SJCRH30 (cell line): Measurements from ENCODE around the gene MTMR1. TPM values are rescaled to one million over a fixed set of nuclear protein-coding genes. Genes with fewer than 3 reads are reported as not detected.

Experiments used
- DNase-seq, 2 experiments: peaks; one replicate each; pipeline ENCODE4 v3.0.0-alpha.2; 2015 to 2020
- H3K27ac ChIP-seq: fragments of 250-450 bp; sonication (Bioruptor Pico); 2 replicates; pipeline ENCODE4 v1.5.1; 2020; ENCODE audit warnings: mild to moderate bottlenecking, moderate library complexity
- H3K27me3 ChIP-seq: fragments of 250-450 bp; sonication (Bioruptor Pico); 2 replicates; pipeline ENCODE4 v1.5.1; 2020; ENCODE audit warnings: mild to moderate bottlenecking, moderate library complexity
- H3K36me3 ChIP-seq: fragments of 250-450 bp; sonication (Bioruptor Pico); 2 replicates; pipeline ENCODE4 v1.5.1; 2020; ENCODE audit warnings: mild to moderate bottlenecking, moderate library complexity
- H3K4me1 ChIP-seq: fragments of 250-450 bp; sonication (Bioruptor Pico); 2 replicates; pipeline ENCODE4 v1.5.1; 2020; ENCODE audit warnings: mild to moderate bottlenecking, moderate library complexity
- H3K4me3 ChIP-seq: fragments of 250-450 bp; sonication (Bioruptor Pico); 2 replicates; pipeline ENCODE4 v1.5.1; 2020; ENCODE audit warnings: mild to moderate bottlenecking, moderate library complexity
- H3K9me3 ChIP-seq: fragments of 250-450 bp; sonication (Bioruptor Pico); replicated peaks from 2 replicates; pipeline ENCODE4 v1.5.1; 2020; ENCODE audit warnings: mild to moderate bottlenecking, moderate library complexity
- total RNA-seq: library from RNA; depleted of rRNA; stranded (reverse); fragments of >200 nt; shearing (Covaris generic); gene quantifications from 2 replicates; pipeline ENCODE4 v1.2.3, GENCODE V29; 2014

The MTMR1 gene
- total RNA-seq, 1 experiment from 2014 or later = 26.3 TPM

DNA sequence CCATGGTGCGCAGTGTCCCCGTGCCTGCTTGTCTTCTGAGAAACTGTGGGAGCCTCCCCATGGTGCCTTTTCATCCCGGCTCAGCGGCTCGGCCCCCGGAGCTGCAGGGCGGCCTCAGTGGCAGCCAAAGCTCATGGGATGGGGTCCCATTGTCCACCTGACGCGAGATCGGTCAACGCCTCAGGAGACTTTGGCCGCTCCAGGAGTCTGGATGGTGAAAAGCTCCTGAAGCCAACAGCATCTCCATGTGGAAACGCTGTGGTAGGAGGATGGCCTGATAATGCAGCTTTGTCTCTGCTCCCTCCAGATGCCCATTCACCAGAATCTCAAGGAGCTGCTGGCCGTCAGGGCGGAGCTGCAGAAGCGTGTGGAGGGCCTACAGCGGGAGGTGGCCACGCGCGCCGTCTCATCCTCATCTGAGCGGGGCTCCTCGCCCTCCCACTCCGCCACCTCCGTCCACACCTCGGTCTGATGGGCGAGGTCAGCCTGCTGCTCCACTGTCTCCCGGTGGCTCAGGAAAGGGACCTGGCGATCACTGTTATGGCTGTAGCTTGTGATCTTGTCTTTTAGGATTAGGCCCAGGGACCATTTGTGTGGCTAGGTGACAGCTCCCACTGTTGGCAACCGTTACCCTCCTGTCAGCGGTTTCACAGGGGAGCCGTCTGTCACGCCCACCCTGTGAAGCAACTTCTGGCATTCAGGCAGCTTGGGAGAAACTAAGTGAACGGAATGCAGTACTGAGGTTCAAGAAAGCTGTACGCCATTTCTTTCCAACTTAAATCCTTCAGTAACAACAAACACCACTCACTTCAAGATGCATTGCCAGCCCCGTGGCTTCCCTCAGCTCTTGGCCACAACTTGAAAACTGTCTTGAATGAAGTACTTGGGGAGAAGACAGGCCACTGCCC lies 69.3 kb downstream of the MTMR1 start:
- DNase-seq = no peak
- no peak overlapping the region for H3K4me3 ChIP-seq
- H3K36me3 ChIP-seq = no peaks in the 10 kb centered on the region
- no peak overlapping the region for H3K27ac ChIP-seq
- no peaks in the 10 kb centered on the region for H3K27me3 ChIP-seq
- H3K9me3 ChIP-seq = no peaks in the 10 kb centered on the region
- H3K4me1 ChIP-seq = no peaks in the 10 kb centered on the region

DNA sequence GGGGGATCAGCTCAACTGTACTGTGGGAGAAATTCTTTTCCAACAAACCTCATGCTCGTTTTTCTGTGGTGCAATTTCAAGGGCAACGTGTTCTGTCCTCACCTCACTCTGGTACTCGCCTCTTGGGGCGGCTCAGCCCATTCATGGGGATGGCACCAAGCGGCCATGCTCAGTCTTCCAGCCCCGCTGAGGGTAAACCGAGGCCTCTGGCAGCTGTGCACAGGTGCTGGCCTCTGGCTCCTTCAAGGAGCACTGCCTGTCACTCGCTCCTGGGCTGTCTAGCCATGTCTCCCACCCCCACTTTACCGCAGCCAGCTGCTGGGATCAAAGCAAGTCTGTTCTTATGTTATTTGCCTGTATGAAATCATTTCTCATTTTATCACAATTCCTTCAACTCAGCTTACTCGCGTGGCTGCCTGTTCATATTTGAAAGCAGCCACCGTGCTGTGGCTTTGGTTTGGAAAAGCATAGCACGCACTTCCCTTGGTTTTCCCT lies 70.2 kb downstream of the MTMR1 start:
- Histone ChIP-seq H3K9me3 (no peaks in the 10 kb centered on the region), H3K27ac (no peak overlapping the region), H3K36me3 (no peaks in the 10 kb centered on the region), H3K4me1 (no peaks in the 10 kb centered on the region), H3K4me3 (no peak overlapping the region), H3K27me3 (no peaks in the 10 kb centered on the region)
- no peak for DNase-seq

DNA sequence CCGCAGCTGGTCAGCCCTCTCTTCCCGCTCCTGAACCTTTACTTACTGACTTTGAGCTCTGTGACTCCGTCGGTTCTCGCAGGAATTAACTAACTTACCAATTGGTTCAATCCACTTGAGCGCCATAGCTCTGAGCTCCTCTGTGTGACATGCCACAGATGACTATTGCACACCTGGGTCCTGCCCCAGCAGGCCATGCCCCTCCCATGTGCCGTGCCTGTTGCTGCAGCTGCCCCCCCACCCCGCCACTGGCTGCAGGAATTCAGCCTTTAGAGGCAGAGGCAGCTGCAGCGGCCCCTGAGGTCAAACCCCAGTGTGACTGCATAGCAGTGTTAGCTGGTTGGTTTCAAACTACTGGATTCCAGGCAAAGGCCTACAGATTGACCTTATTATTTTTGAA lies 70.6 kb downstream of the MTMR1 start:
- Histone ChIP-seq H3K4me3 (no peak overlapping the region), H3K9me3 (no peaks in the 10 kb centered on the region), H3K27me3 (no peaks in the 10 kb centered on the region), H3K36me3 (no peaks in the 10 kb centered on the region), H3K27ac (no peak overlapping the region), H3K4me1 (no peaks in the 10 kb centered on the region)
- peak; percentile 41 to 49 for DNase-seq

DNA sequence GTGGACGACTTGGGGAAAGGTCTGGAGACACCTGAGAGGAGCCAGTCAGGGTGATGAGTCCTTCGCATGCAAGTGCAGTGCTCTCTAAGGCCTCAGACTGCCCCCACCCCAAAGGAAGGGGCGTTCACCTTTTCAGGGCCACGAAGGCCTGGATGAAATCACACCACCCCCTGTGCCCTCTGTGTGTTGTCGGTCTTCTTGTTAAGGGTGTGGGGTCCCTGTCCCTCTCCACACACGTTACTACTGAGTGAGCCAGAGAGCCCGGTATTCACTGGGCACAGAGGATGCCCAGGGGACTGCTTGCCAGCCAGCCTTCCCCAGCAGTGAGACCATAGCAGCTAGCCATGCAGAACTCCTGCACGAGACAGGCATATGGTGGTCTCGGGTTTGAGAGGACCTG lies 72.0 kb downstream of the MTMR1 start:
- Histone ChIP-seq H3K27ac (no peak overlapping the region), H3K4me3 (no peak overlapping the region), H3K4me1 (no peaks in the 10 kb centered on the region), H3K36me3 (no peaks in the 10 kb centered on the region), H3K27me3 (no peaks in the 10 kb centered on the region), H3K9me3 (no peaks in the 10 kb centered on the region)
- no peak for DNase-seq

DNA sequence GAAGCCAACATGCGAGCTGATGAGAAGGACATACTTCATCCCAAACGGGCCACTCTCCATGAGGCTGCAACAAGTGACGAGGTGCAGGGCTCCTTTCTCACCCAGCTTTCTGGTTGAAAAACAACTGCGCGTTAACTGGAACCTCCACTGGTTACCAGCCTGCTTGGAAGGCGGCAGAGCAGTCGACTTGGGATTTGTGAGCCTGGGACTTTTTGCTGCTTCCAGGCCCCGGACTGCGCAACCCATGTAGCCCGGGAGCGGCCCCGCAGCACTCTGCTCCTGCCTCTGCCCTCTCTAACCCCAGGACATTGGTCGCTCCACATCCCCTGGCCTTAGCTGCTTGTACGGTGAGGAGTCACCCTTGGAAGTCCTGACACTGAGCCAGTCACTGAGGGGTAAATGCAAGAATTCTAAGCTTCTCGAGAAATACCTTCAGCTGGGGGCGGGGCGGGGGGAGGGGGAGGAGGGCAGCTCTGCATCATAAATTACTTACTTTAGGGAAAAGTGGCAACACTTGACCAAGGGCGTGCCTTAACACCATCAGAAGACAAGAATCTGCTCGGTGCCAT lies 72.7 kb downstream of the MTMR1 start:
- no peaks in the 10 kb centered on the region for H3K27me3 ChIP-seq
- no peaks in the 10 kb centered on the region for H3K9me3 ChIP-seq
- no peak for DNase-seq
- no peaks in the 10 kb centered on the region for H3K36me3 ChIP-seq
- no peak overlapping the region for H3K4me3 ChIP-seq
- H3K27ac ChIP-seq = no peak overlapping the region
- no peaks in the 10 kb centered on the region for H3K4me1 ChIP-seq

DNA sequence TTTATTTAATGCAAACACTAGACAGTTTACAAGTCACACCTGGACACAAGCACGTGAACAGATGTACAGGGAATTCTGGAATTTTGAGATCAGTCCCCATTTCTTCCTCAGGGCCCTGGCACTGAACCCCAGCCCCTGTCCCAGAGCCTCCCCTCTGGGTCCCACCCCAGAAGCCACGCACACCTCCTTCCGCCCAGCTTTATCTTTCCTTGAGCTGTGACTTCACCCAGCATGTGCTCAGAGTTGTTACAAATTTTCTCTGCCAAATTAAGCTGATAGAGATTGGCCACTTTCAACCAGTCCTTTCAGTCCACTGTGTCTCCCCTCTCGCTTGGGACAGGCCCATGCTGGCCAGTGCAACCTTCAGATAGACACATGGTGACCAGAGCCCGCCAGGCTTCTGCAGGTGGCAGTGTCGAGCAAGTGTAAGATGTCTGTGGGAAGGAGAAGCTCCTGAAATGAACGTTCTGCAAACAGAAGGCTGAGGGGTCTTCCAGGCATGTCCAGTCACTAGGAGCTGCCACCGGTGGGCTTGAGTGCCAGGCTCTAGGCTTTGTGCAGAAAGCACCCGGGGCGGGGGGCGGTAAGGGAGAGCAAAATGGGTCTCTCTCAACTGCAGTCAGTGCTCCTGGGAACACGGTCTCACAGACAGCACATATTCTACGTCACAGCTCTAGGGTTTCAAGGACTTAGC lies 73.3 kb downstream of the MTMR1 start:
- Histone ChIP-seq H3K27me3 (no peaks in the 10 kb centered on the region), H3K36me3 (no peaks in the 10 kb centered on the region), H3K4me1 (no peaks in the 10 kb centered on the region), H3K9me3 (no peaks in the 10 kb centered on the region), H3K4me3 (no peak overlapping the region), H3K27ac (no peak overlapping the region)
- DNase-seq = no peak

DNA sequence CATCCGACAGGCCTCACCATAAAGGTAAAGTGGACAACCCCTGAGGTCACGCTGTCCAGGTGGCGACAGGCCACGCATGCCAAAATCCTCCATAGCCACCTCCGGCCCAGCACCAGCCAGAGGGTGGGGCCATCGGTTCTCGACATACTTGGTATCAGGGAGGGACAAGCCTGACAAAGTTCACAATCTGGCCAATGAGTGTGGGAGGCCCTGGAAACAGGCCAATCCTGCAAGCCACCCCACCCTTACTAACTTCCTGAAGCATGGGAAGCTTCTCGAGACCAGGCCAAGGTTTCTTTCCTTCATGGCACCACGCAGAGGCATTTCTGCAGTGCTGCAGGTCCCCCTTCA lies 73.8 kb downstream of the MTMR1 start:
- Histone ChIP-seq H3K27ac (no peak overlapping the region), H3K27me3 (no peaks in the 10 kb centered on the region), H3K36me3 (no peaks in the 10 kb centered on the region), H3K4me1 (no peaks in the 10 kb centered on the region), H3K9me3 (no peaks in the 10 kb centered on the region), H3K4me3 (no peak overlapping the region)
- DNase-seq = peak in 1 of 2 experiments; percentile 5

- H3K4me1 ChIP-seq = no peaks in the 10 kb centered on the region
- H3K27me3 ChIP-seq = no peaks in the 10 kb centered on the region
- H3K36me3 ChIP-seq = no peaks in the 10 kb centered on the region
- no peaks in the 10 kb centered on the region for H3K9me3 ChIP-seq
- H3K4me3 ChIP-seq = no peak overlapping the region
- H3K27ac ChIP-seq = no peak overlapping the region
- peak; percentile 18 to 19 for DNase-seq
These were observed 74.4 kb downstream of the MTMR1 start for GRCh38 chrX:150767475-150768131.

DNA sequence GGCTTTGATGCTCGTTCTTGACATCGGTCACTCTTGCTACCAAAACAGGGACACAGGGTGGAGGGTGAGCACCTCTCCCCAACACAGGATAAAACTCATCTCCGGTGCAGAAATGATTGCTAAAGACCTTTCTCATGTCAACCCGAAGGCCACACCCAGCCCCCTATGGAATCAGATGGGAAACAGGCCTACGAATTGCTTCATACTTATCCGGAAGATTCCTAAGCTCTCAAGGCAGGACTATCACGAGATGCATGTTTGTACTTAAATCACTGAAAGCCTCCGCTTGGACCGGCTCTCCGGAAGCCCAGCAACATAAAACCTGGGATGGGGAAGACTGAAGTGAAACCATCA lies 74.9 kb downstream of the MTMR1 start:
- H3K9me3 ChIP-seq = no peaks in the 10 kb centered on the region
- H3K27me3 ChIP-seq = no peaks in the 10 kb centered on the region
- no peak overlapping the region for H3K4me3 ChIP-seq
- H3K27ac ChIP-seq = no peak overlapping the region
- no peaks in the 10 kb centered on the region for H3K4me1 ChIP-seq
- DNase-seq = no peak
- H3K36me3 ChIP-seq = no peaks in the 10 kb centered on the region

DNA sequence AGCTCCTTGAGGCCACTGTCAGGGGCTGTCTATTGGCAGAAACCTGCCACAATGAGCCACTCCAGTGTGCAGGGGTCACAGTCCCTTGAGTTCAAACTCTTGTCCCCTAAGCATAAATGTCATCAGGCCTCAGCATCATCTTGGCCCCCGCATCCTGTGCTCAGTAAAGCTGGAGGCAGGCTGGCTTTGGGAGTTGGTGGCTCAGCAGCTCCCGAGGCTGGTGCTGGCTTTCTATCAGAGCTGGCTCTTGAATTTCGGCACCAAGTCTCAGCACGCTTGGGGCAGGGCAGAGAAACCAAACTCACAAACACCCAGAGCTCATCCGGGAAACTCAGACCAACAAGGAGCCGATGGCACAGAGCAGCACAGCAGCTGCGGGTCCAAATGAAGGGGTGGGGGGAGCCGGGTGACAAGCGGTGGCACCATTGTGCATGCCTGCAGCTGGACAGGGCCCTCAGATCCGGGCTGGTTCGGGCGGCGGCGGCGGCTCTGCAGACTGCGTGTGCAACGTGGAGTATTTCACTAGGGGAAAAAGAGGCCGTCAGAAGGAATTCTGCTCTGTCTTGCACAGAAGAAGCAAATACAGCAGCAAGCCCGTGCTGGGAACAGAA lies 75.5 kb downstream of the MTMR1 start:
- DNase-seq = no peak
- H3K4me3 ChIP-seq = no peak overlapping the region
- H3K27me3 ChIP-seq = no peaks in the 10 kb centered on the region
- H3K9me3 ChIP-seq = no peaks in the 10 kb centered on the region
- H3K27ac ChIP-seq = no peak overlapping the region
- no peaks in the 10 kb centered on the region for H3K36me3 ChIP-seq
- H3K4me1 ChIP-seq = no peaks in the 10 kb centered on the region

- H3K4me3 ChIP-seq = no peak overlapping the region
- no peak for DNase-seq
- H3K36me3 ChIP-seq = no peaks in the 10 kb centered on the region
- H3K27me3 ChIP-seq = no peaks in the 10 kb centered on the region
- H3K9me3 ChIP-seq = no peaks in the 10 kb centered on the region
- H3K27ac ChIP-seq = no peak overlapping the region
- H3K4me1 ChIP-seq = no peaks in the 10 kb centered on the region
These were observed 76.2 kb downstream of the MTMR1 start for GRCh38 chrX:150769408-150769807.

DNA sequence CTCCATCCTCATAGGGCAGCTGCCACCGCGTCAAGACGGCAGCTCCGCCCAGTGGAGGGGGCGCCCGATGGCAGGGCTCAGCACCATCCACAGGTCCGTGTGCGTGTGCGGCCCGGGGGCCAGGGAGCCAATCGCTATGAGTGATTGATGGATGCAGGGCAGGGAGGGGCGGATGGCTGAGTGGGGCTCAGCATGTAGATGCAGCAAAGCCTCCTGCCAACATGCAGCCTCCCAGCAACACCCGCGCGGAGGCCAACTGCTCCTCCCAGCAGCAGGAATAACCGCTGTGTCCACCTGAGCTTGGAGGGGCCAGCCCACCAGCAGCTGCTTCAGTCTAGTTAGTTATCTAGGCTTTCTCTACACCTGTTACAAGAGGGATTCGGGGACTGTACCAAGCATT lies 77.4 kb downstream of the MTMR1 start:
- Histone ChIP-seq H3K27me3 (no peaks in the 10 kb centered on the region), H3K4me1 (no peaks in the 10 kb centered on the region)
- DNase-seq = no peak

GRCh38 chrX:150771116-150771515 lies 77.9 kb downstream of the MTMR1 start:
- no peaks in the 10 kb centered on the region for H3K36me3 ChIP-seq
- no peaks in the 10 kb centered on the region for H3K4me1 ChIP-seq
- H3K27ac ChIP-seq = no peak overlapping the region
- H3K9me3 ChIP-seq = no peaks in the 10 kb centered on the region
- H3K4me3 ChIP-seq = no peak overlapping the region
- no peaks in the 10 kb centered on the region for H3K27me3 ChIP-seq
- DNase-seq = no peak

More for the DNA sequence above, 77.4 kb downstream of the MTMR1 start:
- no peaks in the 10 kb centered on the region for H3K9me3 ChIP-seq
- H3K36me3 ChIP-seq = no peaks in the 10 kb centered on the region
- no peak overlapping the region for H3K27ac ChIP-seq
- no peak overlapping the region for H3K4me3 ChIP-seq

GRCh38 chrX:150772150-150772970 lies 79.2 kb downstream of the MTMR1 start:
- no peaks in the 10 kb centered on the region for H3K27me3 ChIP-seq
- peak; percentile 72 to 82 for DNase-seq
- H3K4me1 ChIP-seq = no peaks in the 10 kb centered on the region

More at GRCh38 chrX:150772150-150772970, 79.2 kb downstream of the MTMR1 start:
- Histone ChIP-seq H3K9me3 (no peaks in the 10 kb centered on the region), H3K4me3 (no peak overlapping the region), H3K36me3 (no peaks in the 10 kb centered on the region), H3K27ac (no peak overlapping the region)
